GM20000 (cell line): ENCODE measurements around the gene DDIT3.

Source experiments
- DNase-seq: peaks from one replicate; pipeline ENCODE4 v3.0.0; 2012; ENCODE audit warnings: low spot score
- TF ChIP-seq, protein P1 (sequence below): IDR thresholded peaks from 2 replicates; pipeline ENCODE4 v1.5.1; 2012; ENCODE audit warnings: mild to moderate bottlenecking, control low read depth; ENCODE audit errors: extremely low read depth, missing control alignments

The DDIT3 gene

GRCh38 chr12:57528831-57529555, 8.7 kb upstream of the DDIT3 start:
- DNase-seq = no peak
- TF ChIP-seq, protein P1, sequence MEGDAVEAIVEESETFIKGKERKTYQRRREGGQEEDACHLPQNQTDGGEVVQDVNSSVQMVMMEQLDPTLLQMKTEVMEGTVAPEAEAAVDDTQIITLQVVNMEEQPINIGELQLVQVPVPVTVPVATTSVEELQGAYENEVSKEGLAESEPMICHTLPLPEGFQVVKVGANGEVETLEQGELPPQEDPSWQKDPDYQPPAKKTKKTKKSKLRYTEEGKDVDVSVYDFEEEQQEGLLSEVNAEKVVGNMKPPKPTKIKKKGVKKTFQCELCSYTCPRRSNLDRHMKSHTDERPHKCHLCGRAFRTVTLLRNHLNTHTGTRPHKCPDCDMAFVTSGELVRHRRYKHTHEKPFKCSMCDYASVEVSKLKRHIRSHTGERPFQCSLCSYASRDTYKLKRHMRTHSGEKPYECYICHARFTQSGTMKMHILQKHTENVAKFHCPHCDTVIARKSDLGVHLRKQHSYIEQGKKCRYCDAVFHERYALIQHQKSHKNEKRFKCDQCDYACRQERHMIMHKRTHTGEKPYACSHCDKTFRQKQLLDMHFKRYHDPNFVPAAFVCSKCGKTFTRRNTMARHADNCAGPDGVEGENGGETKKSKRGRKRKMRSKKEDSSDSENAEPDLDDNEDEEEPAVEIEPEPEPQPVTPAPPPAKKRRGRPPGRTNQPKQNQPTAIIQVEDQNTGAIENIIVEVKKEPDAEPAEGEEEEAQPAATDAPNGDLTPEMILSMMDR = no peak

DNA sequence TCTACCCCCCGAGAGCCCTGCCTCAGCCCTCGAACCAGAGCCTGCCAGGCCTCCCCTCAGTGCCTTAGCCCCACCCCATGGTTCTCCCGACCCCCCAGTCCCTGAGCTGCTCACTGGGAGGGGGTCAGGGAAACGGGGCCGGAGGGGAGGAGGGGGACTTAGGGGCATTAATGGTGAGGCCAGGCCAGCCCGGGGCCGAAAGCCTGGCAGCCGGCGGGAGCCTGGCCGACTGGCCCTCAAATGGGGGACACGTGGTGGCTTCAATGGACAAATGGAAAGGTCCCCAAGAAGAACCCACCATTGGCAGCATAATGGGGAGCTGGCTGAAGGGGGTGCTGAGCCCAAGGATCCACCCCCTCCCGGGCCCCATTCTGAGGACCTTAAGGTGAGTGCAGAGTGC, 7.9 kb upstream of the DDIT3 start:
- DNase-seq = no peak
- TF ChIP-seq, protein P1 = no peak

DNA sequence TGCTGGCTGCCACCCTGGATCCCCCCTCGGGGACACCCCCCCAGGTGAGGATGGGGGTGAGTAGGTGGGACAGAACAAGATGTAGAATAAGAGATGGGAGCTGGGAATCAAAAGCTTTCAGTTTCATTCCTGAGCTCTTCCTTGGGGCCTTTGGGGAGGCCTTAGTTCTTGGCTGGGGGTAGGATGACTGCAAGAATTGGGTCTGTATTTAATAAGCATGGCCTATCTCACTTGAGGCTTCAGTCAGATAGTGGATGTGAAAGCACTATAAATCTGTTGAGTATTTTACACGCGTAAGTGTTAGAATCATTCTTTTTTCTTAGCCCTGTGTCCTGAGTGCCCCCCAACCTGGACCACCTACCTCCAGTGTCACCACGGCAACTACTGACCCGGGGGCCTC, 6.9 kb upstream of the DDIT3 start:
- DNase-seq = no peak
- TF ChIP-seq, protein P1 = no peak

DNA sequence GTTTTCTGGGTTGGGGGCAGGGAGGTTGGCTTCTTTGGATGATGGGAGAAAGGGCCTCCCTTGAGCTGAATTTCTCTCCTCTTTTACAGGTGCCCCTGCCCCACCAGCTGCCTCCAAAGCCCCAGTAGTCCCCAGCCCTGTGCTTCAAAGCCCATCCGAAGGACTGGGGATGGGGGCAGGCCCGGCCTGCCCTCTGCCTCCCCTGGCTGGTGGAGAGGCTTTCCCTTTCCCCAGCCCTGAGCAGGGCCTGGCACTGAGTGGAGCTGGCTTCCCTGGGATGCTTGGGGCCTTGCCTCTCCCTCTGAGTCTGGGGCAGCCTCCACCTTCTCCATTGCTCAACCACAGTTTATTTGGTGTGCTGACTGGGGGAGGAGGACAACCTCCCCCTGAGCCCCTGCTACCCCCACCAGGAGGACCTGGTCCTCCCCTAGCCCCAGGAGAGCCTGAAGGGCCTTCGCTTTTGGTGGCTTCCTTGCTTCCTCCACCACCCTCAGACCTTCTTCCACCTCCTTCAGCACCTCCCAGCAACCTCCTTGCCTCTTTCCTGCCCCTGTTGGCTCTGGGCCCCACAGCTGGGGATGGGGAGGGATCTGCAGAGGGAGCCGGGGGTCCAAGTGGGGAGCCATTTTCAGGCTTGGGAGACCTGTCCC, 6.3 kb upstream of the DDIT3 start:
- TF ChIP-seq, protein P1 = no peak
- no peak for DNase-seq

DNA sequence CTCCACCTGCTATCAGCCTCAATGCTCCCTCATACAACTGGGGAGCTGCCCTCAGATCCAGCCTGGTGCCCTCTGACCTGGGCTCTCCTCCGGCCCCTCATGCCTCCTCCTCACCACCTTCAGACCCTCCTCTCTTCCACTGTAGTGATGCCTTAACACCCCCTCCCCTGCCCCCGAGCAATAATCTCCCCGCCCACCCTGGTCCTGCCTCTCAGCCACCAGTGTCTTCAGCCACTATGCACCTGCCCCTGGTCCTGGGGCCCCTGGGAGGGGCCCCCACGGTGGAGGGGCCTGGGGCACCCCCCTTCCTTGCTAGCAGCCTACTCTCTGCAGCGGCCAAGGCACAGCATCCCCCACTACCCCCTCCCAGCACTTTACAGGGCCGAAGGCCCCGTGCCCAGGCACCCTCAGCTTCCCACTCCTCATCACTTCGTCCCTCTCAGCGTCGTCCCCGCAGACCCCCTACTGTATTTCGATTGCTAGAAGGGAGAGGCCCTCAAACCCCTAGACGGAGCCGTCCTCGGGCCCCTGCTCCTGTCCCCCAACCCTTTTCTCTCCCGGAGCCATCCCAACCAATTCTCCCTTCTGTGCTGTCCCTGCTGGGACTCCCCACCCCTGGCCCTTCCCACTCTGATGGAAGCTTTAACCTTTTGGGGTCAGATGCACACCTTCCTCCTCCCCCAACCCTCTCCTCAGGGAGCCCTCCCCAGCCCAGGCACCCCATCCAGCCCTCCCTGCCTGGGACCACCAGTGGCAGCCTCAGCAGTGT, 5.5 kb upstream of the DDIT3 start:
- TF ChIP-seq, protein P1 = no peak
- DNase-seq = no peak

GRCh38 chr12:57524814-57525614, 4.7 kb upstream of the DDIT3 start:
- TF ChIP-seq, protein P1 = no peak
- DNase-seq = no peak
